Activated T-helper 2 cell treated with anti-CD3 and anti-CD28 coated beads, Interferon-gamma antibody, Interleukin-2, Interleukin-4, amounts not matched to agents 10 μg/mL and 5 μg/mL and 100 μg/mL, durations not matched to agents 14 hours and 24 hours and 36 hours (primary cell): ENCODE measurements around the gene MILR1. TPM values are rescaled to one million over a fixed set of nuclear protein-coding genes. Genes with fewer than 3 reads are reported as not detected.
"Not testable (repeated sequence)": the region's sequence is repeated elsewhere in the genome, so short reads cannot be mapped to it uniquely, and the experiment has no call there.

ENCODE experiments used
- DNase-seq: peaks from one replicate; pipeline ENCODE4 v3.0.0; 2021; ENCODE audit warnings: low spot score
- H3K27ac Mint-ChIP-seq: one replicate; pipeline ENCODE4 v1.8.0; 2021; ENCODE audit warnings: mixed read lengths
- H3K27me3 Mint-ChIP-seq: one replicate; pipeline ENCODE4 v1.8.0; 2021; ENCODE audit warnings: low read depth, mixed read lengths
- H3K36me3 Mint-ChIP-seq: one replicate; pipeline ENCODE4 v1.8.0; 2021; ENCODE audit warnings: low read depth, mixed read lengths
- H3K4me1 Mint-ChIP-seq: one replicate; pipeline ENCODE4 v1.8.0; 2021; ENCODE audit warnings: low read depth, mixed read lengths
- H3K4me3 Mint-ChIP-seq: one replicate; pipeline ENCODE4 v1.8.0; 2021; ENCODE audit warnings: low read depth, mild to moderate bottlenecking, moderate library complexity, mixed read lengths
- H3K9me3 Mint-ChIP-seq: one replicate; pipeline ENCODE4 v1.8.0; 2021; ENCODE audit warnings: mixed read lengths
- intact Hi-C: fragments of 100-400 bp; cut with micrococcal nuclease; formaldehyde crosslinking; loops from one replicate; pipeline ENCODE4 v1.15.1; 2023
- total RNA-seq: library from RNA; stranded (reverse); gene quantifications from 2 replicates; pipeline ENCODE4 v1.2.3, GENCODE V29; 2022

Gene MILR1
- total RNA-seq, 1 donor from 2014 or later: 0.16 TPM

DNA sequence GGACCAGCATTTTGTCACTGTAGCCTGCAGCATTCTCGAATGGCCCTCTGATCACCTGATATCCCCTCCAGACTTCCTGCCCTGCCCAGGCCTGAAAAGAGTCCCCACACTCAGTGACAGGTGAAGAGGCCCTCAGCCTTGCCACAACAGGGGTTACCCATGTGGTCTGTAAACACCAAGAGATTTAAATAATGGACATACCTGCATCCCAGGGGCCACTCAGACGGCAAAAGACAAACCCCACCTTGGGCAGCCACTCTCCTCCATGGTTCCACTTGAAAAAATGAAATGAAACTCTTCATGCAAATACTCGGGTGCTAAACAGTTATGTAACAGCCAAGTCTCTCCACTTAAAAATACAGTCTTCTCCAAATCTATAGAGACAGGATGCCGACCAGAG, 35.4 kb upstream of the MILR1 start:
- H3K27ac Mint-ChIP-seq: no peak overlapping the region
- H3K4me3 Mint-ChIP-seq: no peak overlapping the region
- intact Hi-C loops: no loop called here
- DNase-seq: no peak
- no peaks in the 10 kb centered on the region for H3K9me3 Mint-ChIP-seq
- H3K36me3 Mint-ChIP-seq: no peaks in the 10 kb centered on the region
- peaks cover 4% of the 10 kb centered on the region for H3K27me3 Mint-ChIP-seq
- peaks cover 5% of the 10 kb centered on the region for H3K4me1 Mint-ChIP-seq

DNA sequence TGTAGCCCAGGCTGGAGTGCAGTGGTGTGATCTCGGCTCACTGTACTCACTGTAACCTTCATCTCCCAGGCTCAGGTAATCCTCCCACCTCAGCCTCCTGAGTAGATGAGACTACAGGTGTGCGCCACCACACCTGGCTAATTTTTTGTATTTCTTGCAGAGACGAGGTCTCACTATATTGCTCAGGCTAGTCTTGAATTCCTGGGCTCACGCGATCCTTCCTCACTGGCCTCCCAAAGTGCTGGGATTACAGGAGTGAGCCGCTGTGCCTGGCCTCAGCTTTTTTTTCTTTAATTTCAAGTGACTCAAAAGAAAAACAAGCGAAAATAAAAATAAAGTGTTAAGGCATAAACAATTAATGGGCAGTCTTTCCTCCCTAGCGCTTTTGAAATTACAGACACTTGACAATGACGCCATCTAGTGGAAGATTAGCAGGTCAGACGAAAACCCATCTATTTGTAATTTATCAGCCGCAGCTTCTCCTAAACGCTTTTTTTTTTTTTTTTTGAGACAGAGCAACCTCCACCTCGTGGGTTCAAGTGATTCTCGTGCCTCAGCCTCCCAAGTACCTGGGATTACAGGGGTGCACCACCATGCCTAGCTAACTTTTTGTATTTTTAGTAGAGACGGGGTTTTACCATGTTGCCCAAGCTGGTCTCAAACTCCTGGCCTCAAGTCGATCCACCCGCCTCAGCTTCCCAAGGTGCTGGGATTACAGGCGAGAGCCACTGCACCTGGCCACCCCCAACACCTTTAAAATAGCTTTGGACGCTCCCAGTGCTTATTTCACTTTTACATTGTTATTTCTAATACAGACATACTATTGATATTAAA, 30.2 kb upstream of the MILR1 start:
- intact Hi-C loops: loop anchor here (1.0 kb wide), 2 partner anchors 97 to 111 kb away; no protein-coding TSS in a partner anchor
- Mint-ChIP-seq H3K27ac (no peak overlapping the region), H3K4me1 (peaks cover 2% of the 10 kb centered on the region), H3K9me3 (no peaks in the 10 kb centered on the region), H3K27me3 (peaks cover 6% of the 10 kb centered on the region), H3K36me3 (no peaks in the 10 kb centered on the region), H3K4me3 (no peak overlapping the region)
- no peak for DNase-seq

DNA sequence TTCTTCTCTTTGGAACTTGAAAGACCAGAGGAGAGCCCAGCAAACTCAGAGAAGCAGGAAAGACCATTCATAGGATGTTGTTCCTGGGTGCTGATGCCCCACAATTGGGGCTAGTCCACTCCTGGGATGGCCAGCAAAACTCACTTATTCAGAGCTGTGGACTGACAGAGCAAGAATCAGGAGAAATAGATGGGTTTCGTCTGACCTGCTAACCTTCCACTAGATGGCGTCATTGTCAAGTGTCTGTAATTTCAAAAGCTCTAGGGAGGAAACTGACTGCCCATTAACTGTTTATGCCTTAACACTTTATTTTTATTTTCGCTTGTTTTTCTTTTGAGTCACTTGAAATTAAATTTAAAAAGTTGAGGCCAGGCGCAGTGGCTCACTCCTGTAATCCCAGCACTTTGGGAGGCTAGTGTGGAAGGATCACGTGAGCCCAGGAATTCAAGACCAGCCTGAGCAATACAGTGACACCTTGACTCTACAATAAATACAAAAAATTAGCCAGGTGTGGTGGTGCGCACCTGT, 28.7 kb upstream of the MILR1 start:
- Mint-ChIP-seq H3K4me3 (no peak overlapping the region), H3K4me1 (peaks cover 2% of the 10 kb centered on the region), H3K27me3 (peaks cover 7% of the 10 kb centered on the region), H3K9me3 (no peaks in the 10 kb centered on the region), H3K27ac (no peak overlapping the region), H3K36me3 (no peaks in the 10 kb centered on the region)
- DNase-seq: no peak
- intact Hi-C loops: loop anchor here (1.0 to 10.0 kb wide), 3 partner anchors 71 to 325 kb away; no protein-coding TSS in a partner anchor

DNA sequence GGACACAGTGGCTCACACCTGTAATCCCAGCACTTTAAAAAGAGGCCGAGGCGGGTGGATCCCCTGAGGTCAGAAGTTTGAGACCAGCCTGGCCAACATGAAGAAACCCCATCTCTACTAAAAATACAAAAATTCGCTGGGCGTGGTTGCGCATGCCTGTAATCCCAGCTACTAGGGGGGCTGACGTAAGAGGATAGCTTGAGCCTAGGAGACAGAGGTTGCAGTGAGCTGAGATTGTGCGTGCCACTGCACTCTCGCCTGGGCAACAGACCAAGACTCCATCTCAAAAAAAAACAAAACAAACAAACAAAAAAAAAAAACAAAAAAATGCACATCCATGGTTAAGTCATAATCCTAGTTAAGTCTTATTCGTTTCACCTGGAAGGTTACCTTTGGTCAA, 26.8 kb upstream of the MILR1 start:
- not testable (repeated sequence) for DNase-seq, H3K36me3 Mint-ChIP-seq, H3K9me3 Mint-ChIP-seq, H3K4me1 Mint-ChIP-seq, H3K27ac Mint-ChIP-seq, H3K4me3 Mint-ChIP-seq
- intact Hi-C loops: loop anchor here (10.0 kb wide), 1 partner anchor 323 kb away; no protein-coding TSS in a partner anchor
- H3K27me3 Mint-ChIP-seq: peaks cover 14% of the 10 kb centered on the region

DNA sequence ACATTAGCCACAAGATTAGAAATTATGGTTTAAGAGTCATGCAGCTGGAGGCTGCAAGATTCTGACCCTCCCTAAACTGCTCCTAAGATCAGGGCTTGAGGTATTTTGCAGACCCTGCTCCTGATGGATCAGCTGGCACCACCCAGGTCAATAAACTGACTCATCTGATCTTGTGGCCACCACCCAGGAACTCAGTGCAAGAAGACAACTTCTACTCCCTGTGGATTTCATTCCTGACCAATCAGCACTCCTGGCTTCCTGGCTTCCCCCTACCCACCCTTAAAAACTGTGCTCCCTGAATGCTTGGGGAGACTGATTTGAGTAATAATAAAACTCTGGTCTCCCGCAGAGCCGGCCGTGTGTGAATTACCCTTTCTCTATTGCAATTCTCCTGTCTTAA, 25.0 kb upstream of the MILR1 start:
- no peak overlapping the region for H3K27ac Mint-ChIP-seq
- no peak overlapping the region for H3K4me3 Mint-ChIP-seq
- intact Hi-C loops: loop anchor here (10.0 kb wide), 1 partner anchor 321 kb away; no protein-coding TSS in a partner anchor
- peaks cover 14% of the 10 kb centered on the region for H3K27me3 Mint-ChIP-seq
- peaks cover 2% of the 10 kb centered on the region for H3K4me1 Mint-ChIP-seq
- H3K36me3 Mint-ChIP-seq: no peaks in the 10 kb centered on the region
- DNase-seq: no peak
- H3K9me3 Mint-ChIP-seq: no peaks in the 10 kb centered on the region

DNA sequence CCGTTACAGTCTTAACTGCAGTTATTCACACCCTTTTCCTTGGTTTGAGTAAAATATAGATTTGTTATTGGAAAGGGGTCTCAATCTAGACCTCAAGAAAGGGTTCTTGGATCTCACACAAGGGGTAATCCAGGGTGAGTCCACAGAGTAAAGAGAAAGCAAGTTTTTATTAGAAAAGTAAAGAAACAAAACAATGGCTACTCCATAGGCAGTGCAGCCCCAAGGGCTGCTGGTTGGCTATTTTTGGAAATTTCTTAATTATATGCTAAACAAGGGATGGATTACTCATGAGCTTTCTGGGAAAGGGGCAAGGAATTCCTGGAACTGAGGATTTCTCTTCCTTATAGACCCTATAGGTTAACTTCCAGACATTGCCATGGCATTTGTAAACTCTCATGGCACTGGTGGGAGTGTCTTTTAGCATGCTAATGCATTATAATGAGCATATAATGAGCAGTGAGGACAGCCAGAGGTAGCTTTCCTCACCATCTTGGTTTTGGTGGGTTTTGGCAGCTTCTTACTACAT, 24.5 kb upstream of the MILR1 start:
- H3K4me1 Mint-ChIP-seq: peaks cover 2% of the 10 kb centered on the region
- H3K9me3 Mint-ChIP-seq: no peaks in the 10 kb centered on the region
- peaks cover 16% of the 10 kb centered on the region for H3K27me3 Mint-ChIP-seq
- H3K36me3 Mint-ChIP-seq: no peaks in the 10 kb centered on the region
- no peak overlapping the region for H3K4me3 Mint-ChIP-seq
- no peak for DNase-seq
- no peak overlapping the region for H3K27ac Mint-ChIP-seq
- intact Hi-C loops: loop anchor here (10.0 kb wide), 1 partner anchor 320 kb away; no protein-coding TSS in a partner anchor

DNA sequence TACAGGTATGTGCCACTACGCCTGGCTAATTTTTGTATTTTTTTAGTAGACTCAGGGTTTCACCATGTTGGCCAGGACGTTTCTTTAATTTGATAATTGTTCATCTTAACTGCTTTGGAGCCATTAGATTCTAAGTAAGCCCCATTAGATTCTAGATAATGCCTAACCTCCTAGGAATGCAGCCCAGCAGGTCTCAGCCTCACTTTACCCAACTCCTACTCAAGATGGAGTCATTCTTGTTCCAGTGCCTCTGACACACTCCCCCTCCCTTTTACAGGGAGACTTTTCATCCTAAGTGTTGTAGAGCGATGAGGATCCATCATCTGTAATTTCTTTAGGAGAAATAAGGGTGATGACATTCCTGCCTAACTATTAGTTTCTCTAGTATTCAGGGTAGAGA, 23.7 kb upstream of the MILR1 start:
- H3K9me3 Mint-ChIP-seq: no peaks in the 10 kb centered on the region
- intact Hi-C loops: loop anchor here (10.0 kb wide), 1 partner anchor 320 kb away; no protein-coding TSS in a partner anchor
- peaks cover 2% of the 10 kb centered on the region for H3K4me1 Mint-ChIP-seq
- no peak overlapping the region for H3K27ac Mint-ChIP-seq
- H3K36me3 Mint-ChIP-seq: no peaks in the 10 kb centered on the region
- DNase-seq: no peak
- H3K4me3 Mint-ChIP-seq: no peak overlapping the region
- peaks cover 19% of the 10 kb centered on the region for H3K27me3 Mint-ChIP-seq

DNA sequence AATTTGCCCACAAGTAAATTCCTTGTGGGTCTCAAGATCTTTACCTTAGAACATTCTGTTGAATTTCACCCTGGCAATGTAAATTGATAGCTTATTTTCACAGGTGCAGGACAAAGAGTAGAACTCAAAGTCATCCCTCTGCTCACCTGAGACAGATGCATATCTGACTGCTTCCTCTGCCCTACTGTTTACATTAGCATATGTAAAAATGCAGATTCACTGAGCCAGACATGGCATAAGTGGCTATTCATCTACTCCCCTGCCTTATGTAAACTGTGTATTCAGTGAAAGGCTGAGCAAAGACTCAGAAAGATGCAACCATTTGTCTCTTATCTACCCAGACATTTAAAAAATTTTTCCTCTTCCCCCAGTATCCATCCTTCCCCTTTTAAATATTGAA, 22.3 kb upstream of the MILR1 start:
- Mint-ChIP-seq H3K27ac (no peak overlapping the region), H3K4me1 (no peaks in the 10 kb centered on the region), H3K9me3 (no peaks in the 10 kb centered on the region), H3K27me3 (peaks cover 23% of the 10 kb centered on the region), H3K4me3 (no peak overlapping the region), H3K36me3 (no peaks in the 10 kb centered on the region)
- no peak for DNase-seq
- intact Hi-C loops: loop anchor here (10.0 kb wide), 1 partner anchor 318 kb away; no protein-coding TSS in a partner anchor

DNA sequence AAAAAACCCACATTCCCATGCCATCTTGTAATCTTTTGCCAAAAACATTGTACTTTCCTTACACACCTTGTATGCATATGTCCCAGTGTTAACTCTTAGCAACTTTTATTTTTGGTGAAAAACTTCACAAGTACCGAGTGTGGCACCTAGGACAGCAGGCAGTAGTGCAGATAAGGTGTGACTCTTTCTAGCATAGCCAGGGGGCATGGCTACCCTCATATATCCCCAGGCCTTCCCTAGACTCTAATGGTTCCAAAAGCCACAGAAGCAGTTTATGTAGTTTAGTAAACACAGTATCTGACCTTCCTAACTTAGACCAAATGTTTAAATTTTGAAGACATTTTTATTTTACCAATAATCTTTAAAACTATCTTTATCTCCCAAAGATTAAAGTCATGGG, 20.5 kb upstream of the MILR1 start:
- DNase-seq: no peak
- no peak overlapping the region for H3K27ac Mint-ChIP-seq
- no peaks in the 10 kb centered on the region for H3K36me3 Mint-ChIP-seq
- H3K4me3 Mint-ChIP-seq: no peak overlapping the region
- no peaks in the 10 kb centered on the region for H3K9me3 Mint-ChIP-seq
- peaks cover 28% of the 10 kb centered on the region for H3K27me3 Mint-ChIP-seq
- intact Hi-C loops: loop anchor here (10.0 kb wide), 1 partner anchor 316 kb away; no protein-coding TSS in a partner anchor
- no peaks in the 10 kb centered on the region for H3K4me1 Mint-ChIP-seq

DNA sequence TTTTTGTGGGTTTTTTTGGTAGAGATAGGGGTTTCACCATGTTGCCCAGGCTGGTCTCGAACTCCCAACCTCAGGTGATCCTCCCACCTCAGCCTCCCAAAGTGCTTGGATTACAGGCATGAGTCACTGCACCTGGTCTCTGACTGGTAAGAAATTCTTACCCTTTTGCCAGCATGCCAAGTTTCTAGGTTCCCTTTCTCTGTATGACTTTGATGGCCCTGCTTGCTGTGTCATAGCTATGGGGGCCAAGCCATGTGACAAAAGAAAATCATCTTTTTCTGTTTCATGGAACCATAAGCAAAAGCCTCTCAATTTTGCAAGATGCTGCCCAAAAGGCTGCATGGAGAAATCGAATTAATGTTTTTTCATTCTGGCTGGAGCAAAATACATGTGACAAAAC, 18.9 kb upstream of the MILR1 start:
- peaks cover 28% of the 10 kb centered on the region for H3K27me3 Mint-ChIP-seq
- H3K4me3 Mint-ChIP-seq, H3K36me3 Mint-ChIP-seq, H3K4me1 Mint-ChIP-seq, H3K9me3 Mint-ChIP-seq, intact Hi-C loops, H3K27ac Mint-ChIP-seq, DNase-seq: not testable (repeated sequence)

DNA sequence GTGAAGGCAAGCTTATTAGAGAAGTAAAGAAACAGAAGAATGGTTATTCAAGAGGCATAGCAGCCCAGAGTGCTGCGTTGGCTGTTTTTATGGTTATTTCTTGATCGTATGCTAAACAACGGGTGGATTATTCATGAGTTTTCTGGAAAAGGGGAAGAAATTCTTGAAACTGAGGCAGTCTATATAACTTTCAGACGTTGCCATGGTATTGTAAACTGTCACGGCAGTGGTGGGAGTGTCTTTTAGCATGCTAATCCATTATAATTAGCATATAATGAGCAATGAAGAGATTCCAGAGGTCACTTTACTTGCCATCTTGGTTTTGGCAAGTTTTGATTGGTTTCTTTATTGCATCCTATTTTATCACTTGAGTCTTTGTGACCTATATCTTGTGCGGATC, 17.4 kb upstream of the MILR1 start:
- H3K9me3 Mint-ChIP-seq: peaks cover 11% of the 10 kb centered on the region
- H3K27ac Mint-ChIP-seq: no peak overlapping the region
- intact Hi-C loops: no loop called here
- DNase-seq: no peak
- H3K27me3 Mint-ChIP-seq: peaks cover 21% of the 10 kb centered on the region
- H3K36me3 Mint-ChIP-seq: no peaks in the 10 kb centered on the region
- no peaks in the 10 kb centered on the region for H3K4me1 Mint-ChIP-seq
- no peak overlapping the region for H3K4me3 Mint-ChIP-seq

DNA sequence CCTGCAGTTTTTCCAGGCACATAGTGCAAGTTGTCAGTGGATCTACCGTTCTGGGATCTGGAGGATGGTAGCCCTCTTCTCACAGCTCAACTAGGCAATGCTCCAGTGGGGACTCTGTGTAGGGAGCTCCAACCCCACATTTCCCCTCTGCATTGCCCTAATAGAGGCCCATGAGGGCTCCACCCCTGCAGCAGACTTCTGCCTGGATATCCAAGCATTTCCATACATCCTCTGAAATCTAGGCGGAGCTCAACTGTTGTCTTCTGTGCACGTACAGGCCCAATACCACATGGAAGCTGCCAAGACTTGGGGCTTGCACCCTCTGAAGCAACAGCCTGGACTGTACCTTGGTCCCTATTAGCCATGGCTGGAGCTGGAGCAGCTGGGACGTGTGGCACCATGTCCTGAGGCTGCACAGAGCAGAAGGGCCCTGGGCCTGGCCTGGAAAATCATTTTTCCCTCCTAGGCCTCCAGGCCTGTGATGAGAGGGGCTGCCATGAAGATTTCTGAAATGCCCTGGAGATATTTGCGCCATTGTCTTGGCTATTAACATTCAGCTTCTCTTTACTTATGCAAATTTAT, 10.9 kb upstream of the MILR1 start:
- DNase-seq: no peak
- intact Hi-C loops: no loop called here
- H3K36me3 Mint-ChIP-seq: peaks cover 27% of the 10 kb centered on the region
- H3K27ac Mint-ChIP-seq: no peak overlapping the region
- no peak overlapping the region for H3K4me3 Mint-ChIP-seq
- peaks cover 47% of the 10 kb centered on the region for H3K9me3 Mint-ChIP-seq
- H3K27me3 Mint-ChIP-seq: no peaks in the 10 kb centered on the region
- peaks cover 16% of the 10 kb centered on the region for H3K4me1 Mint-ChIP-seq

DNA sequence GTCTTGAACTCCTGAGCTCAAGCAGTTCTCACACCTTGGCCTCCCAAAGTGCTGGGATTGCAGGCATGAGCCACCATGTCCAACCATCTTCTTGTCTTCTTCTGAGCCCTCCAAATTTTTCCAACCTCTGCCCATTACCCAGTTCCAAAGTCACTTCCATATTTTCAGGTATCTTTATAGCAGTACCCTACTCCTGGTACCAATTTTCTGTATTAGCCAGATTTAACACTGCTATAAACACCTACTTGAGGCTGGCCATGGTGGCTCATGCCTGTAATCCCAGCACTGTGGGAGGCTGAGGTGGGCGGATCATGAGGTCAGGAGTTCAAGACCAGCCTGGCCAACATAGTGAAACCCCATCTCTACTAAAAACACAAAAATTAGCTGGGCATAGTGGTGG, 9.4 kb upstream of the MILR1 start:
- peaks cover 27% of the 10 kb centered on the region for H3K36me3 Mint-ChIP-seq
- DNase-seq, intact Hi-C loops, H3K27me3 Mint-ChIP-seq, H3K27ac Mint-ChIP-seq, H3K4me3 Mint-ChIP-seq: not testable (repeated sequence)
- peaks cover 40% of the 10 kb centered on the region for H3K9me3 Mint-ChIP-seq
- peaks cover 20% of the 10 kb centered on the region for H3K4me1 Mint-ChIP-seq
